H1 (cell line): ENCODE results near the gene ZNF716. TPM values are rescaled to one million over a fixed set of nuclear protein-coding genes. Genes with fewer than 3 reads are reported as not detected.

Experiments used
- CTCF ChIA-PET: fragments of 300-600 bp; sonication (Branson Sonifier 250); formaldehyde crosslinking; loops from one replicate; lab custom pipeline; 2021; ENCODE audit not compliant: partially characterized antibody; lab: Charles Lee
- POLR2A ChIA-PET: fragments of 300-600 bp; sonication (Branson Sonifier 250); formaldehyde crosslinking; loops from one replicate; lab custom pipeline; 2021; ENCODE audit warnings: inconsistent platforms; ENCODE audit not compliant: partially characterized antibody; lab: Charles Lee
- DNase-seq, 2 experiments: peaks; one replicate each; pipeline versions ENCODE4 v3.0.0 to v3.0.0-alpha.2; 2010 to 2022; ENCODE audit warnings: low spot score in 2 of 2, low read depth in 1 of 2, mixed read lengths in 1 of 2
- FAIRE-seq: peaks from 2 replicates; lab custom pipeline; 2011; peaks lifted over from hg19 to GRCh38; lab: Jason Lieb, UNC
- H2AFZ ChIP-seq: 2 replicates; pipeline ENCODE4 v1.8.1; 2012; ENCODE audit warnings: low read length, inconsistent platforms
- H2AK5ac ChIP-seq: 2 replicates; pipeline ENCODE4 v1.6.1; 2013; ENCODE audit warnings: low read depth, low read length
- H2BK120ac ChIP-seq: replicated peaks from 2 replicates; pipeline ENCODE3; 2013; ENCODE audit warnings: low read depth, low read length, inconsistent platforms
- H2BK12ac ChIP-seq: 2 replicates; pipeline ENCODE4 v1.6.1; 2013; ENCODE audit warnings: low read depth, low read length
- H2BK15ac ChIP-seq: 2 replicates; pipeline ENCODE4 v1.6.1; 2013; ENCODE audit warnings: low read length
- H2BK20ac ChIP-seq: 2 replicates; pipeline ENCODE4 v1.6.1; 2013; ENCODE audit warnings: low read length
- H2BK5ac ChIP-seq: 2 replicates; pipeline ENCODE4 v1.6.1; 2013; ENCODE audit warnings: low read depth, low read length
- H3K14ac ChIP-seq: 2 replicates; pipeline ENCODE4 v1.6.1; 2013; ENCODE audit warnings: inconsistent platforms; ENCODE audit not compliant: insufficient read length
- H3K18ac ChIP-seq: 2 replicates; pipeline ENCODE4 v1.6.1; 2013; ENCODE audit warnings: low read length; ENCODE audit errors: extremely low read depth
- H3K23ac ChIP-seq: 2 replicates; pipeline ENCODE4 v1.6.1; 2013; ENCODE audit warnings: inconsistent platforms; ENCODE audit not compliant: insufficient read length
- H3K23me2 ChIP-seq: 2 replicates; pipeline ENCODE4 v1.6.1; 2013; ENCODE audit warnings: low read depth, low read length
- H3K27ac ChIP-seq: 2 replicates; pipeline ENCODE4 v1.6.1; 2011; ENCODE audit warnings: low read depth, low read length, inconsistent platforms
- H3K27me3 ChIP-seq, 4 experiments: replicated peaks in 1 of 4; 1 replicate in 1 of 4; 2 replicates in 3 of 4; pipeline versions ENCODE4 v1.6.1 to v1.8.1; 2011 to 2013; ENCODE audit warnings: low read length in 3 of 4, mild to moderate bottlenecking in 3 of 4, inconsistent platforms in 2 of 4, mixed read lengths in 2 of 4, moderate library complexity in 1 of 4; ENCODE audit not compliant: control insufficient read depth in 3 of 4, insufficient read depth in 3 of 4; ENCODE audit errors: extremely low read depth in 1 of 4
- H3K36me3 ChIP-seq, 4 experiments: 2 replicates each; pipeline versions ENCODE4 v1.6.1 to v1.8.1; 2011 to 2013; ENCODE audit warnings: mild to moderate bottlenecking in 4 of 4, low read length in 3 of 4, moderate library complexity in 2 of 4, control low read depth in 1 of 4, inconsistent platforms in 1 of 4; ENCODE audit not compliant: insufficient read depth in 4 of 4, control insufficient read depth in 2 of 4
- H3K4ac ChIP-seq: replicated peaks from 2 replicates; pipeline ENCODE3; 2013; ENCODE audit warnings: low read length, low read depth, mixed read lengths, inconsistent platforms; ENCODE audit not compliant: insufficient read length
- H3K4me1 ChIP-seq, 4 experiments: replicated peaks in 1 of 4; 1 replicate in 1 of 4; 2 replicates in 3 of 4; pipeline versions ENCODE4 v1.6.1 to v1.8.1; 2011 to 2013; ENCODE audit warnings: low read length in 3 of 4, inconsistent platforms in 2 of 4, mixed read lengths in 1 of 4; ENCODE audit not compliant: insufficient read depth in 4 of 4, control insufficient read depth in 3 of 4
- H3K4me2 ChIP-seq, 2 experiments: 2 replicates each; pipeline versions ENCODE4 v1.6.1 to v1.8.1; 2011 to 2013; ENCODE audit warnings: low read depth in 2 of 2, low read length in 2 of 2, control low read depth in 1 of 2, inconsistent platforms in 1 of 2, mild to moderate bottlenecking in 1 of 2; ENCODE audit not compliant: insufficient read depth in 1 of 2
- H3K4me3 ChIP-seq, 4 experiments: fragments of 200-600, 300-600 bp in 1 of 4; sonication (generic), shearing (Covaris generic), sonication (Bioruptor Twin) in 1 of 4; 2 replicates each; pipeline versions ENCODE4 v1.5.1 to v1.8.1; 2011 to 2016; ENCODE audit warnings: low read length in 4 of 4, low read depth in 3 of 4, control low read depth in 2 of 4, inconsistent platforms in 2 of 4, mild to moderate bottlenecking in 2 of 4, mixed read lengths in 1 of 4, moderate library complexity in 1 of 4; ENCODE audit not compliant: insufficient read depth in 2 of 4; ENCODE audit errors: extremely low read depth in 1 of 4
- H3K56ac ChIP-seq: replicated peaks from 2 replicates; pipeline ENCODE3; 2013; ENCODE audit warnings: low read depth, mild to moderate bottlenecking, mixed read lengths, low read length, inconsistent platforms; ENCODE audit not compliant: insufficient read length
- H3K79me1 ChIP-seq: 2 replicates; pipeline ENCODE4 v1.6.1; 2013; ENCODE audit warnings: low read depth, low read length, control low read depth
- H3K79me2 ChIP-seq, 2 experiments: 2 replicates each; pipeline versions ENCODE4 v1.6.1 to v1.8.1; 2012 to 2013; ENCODE audit warnings: low read length in 2 of 2, mild to moderate bottlenecking in 2 of 2, inconsistent platforms in 1 of 2; ENCODE audit not compliant: insufficient read depth in 2 of 2, control insufficient read depth in 1 of 2
- H3K9ac ChIP-seq, 4 experiments: replicated peaks in 1 of 4; 1 replicate in 1 of 4; 2 replicates in 3 of 4; pipeline versions ENCODE4 v1.6.1 to v1.8.1; 2011 to 2013; ENCODE audit warnings: low read depth in 3 of 4, low read length in 3 of 4, control low read depth in 2 of 4, mild to moderate bottlenecking in 2 of 4, moderate library complexity in 2 of 4, inconsistent platforms in 1 of 4; ENCODE audit errors: extremely low read depth in 1 of 4
- H3K9me3 ChIP-seq, 2 experiments: 2 replicates each; pipeline versions ENCODE4 v1.6.1 to v1.8.1; 2012 to 2013; ENCODE audit warnings: mild to moderate bottlenecking in 2 of 2, moderate library complexity in 2 of 2, control low read depth in 1 of 2, inconsistent platforms in 1 of 2, low read depth in 1 of 2, low read length in 1 of 2, mixed read lengths in 1 of 2; ENCODE audit not compliant: insufficient read depth in 2 of 2
- H4K20me1 ChIP-seq, 2 experiments: replicated peaks in 1 of 2; 2 replicates each; pipeline versions ENCODE3 to v1.8.1; 2011 to 2013; ENCODE audit warnings: inconsistent platforms in 2 of 2, low read length in 2 of 2, mild to moderate bottlenecking in 1 of 2; ENCODE audit not compliant: insufficient read depth in 2 of 2, control insufficient read depth in 1 of 2
- H4K5ac ChIP-seq: 2 replicates; pipeline ENCODE4 v1.6.1; 2013; ENCODE audit warnings: low read length, low read depth, mixed read lengths, inconsistent platforms; ENCODE audit not compliant: insufficient read length
- H4K8ac ChIP-seq: 2 replicates; pipeline ENCODE4 v1.8.0; 2013; ENCODE audit warnings: mild to moderate bottlenecking, moderate library complexity, low read length, inconsistent platforms; ENCODE audit not compliant: insufficient read depth; ENCODE audit errors: extremely low read depth
- H4K91ac ChIP-seq: replicated peaks from 2 replicates; pipeline ENCODE3; 2013; ENCODE audit warnings: low read length, mixed read lengths, inconsistent platforms; ENCODE audit not compliant: insufficient read length
- WGBS, 2 experiments: shearing (Covaris generic) in 1 of 2; methylation state at CpG; one replicate each; pipeline versions ENCODE4 v1.1.6 to v1.1.7; 2013 to 2015; ENCODE audit warnings: low lambda C conversion rate in 2 of 2, mixed read lengths in 2 of 2, inconsistent platforms in 1 of 2, low coverage in 1 of 2, missing lambda C conversion rate in 1 of 2; ENCODE audit not compliant: insufficient replicate concordance in 2 of 2, insufficient coverage in 1 of 2, insufficient read length in 1 of 2; ENCODE audit errors: extremely low coverage in 1 of 2, missing lambda C conversion rate in 1 of 2; 5-methylcytosine and 5-hydroxymethylcytosine counted together
- polyA plus RNA-seq, 7 experiments: library from polyadenylated mRNA; depleted of rRNA in 3 of 7; stranded (reverse) in 5 of 7; unstranded in 2 of 7; fragments of >200 nt in 5 of 7; fragments of 200-250 nt in 2 of 7; gene quantifications; 1 replicate in 5 of 7; 2 replicates in 1 of 7; 4 replicates in 1 of 7; pipeline versions ENCODE4 v1.2.1 to v1.2.3, GENCODE V29; 2011 to 2013; ENCODE audit warnings: missing spikeins in 2 of 7, mixed read lengths in 2 of 7
- total RNA-seq: library from RNA; stranded (reverse); fragmentation: NEBNext Ultra II Directional; extraction: Animal tissue kit (Norgen Biotek cat#: 25700); gene quantifications from 2 replicates; pipeline ENCODE4 v1.2.1, GENCODE V29; 2021

The ZNF716 gene
- total and polyA plus RNA-seq, 2 of the 8 experiments (the other 6 are each of a cell fraction or from before 2014, with no cell fraction given) = not detected

GRCh38 chr7:57424515-57425238, 25.3 kb upstream of the ZNF716 start:
- no peak overlapping the region for H3K56ac ChIP-seq
- H3K79me2 ChIP-seq = no peaks in the 10 kb centered on the region
- no peaks in the 10 kb centered on the region for H4K20me1 ChIP-seq
- H4K8ac ChIP-seq = no peak overlapping the region
- H3K23me2 ChIP-seq = no peaks in the 10 kb centered on the region
- peaks cover 0 to 11% (median 0%) of the 10 kb centered on the region in 4 experiments; a peak in 1 of 8 replicates for H3K36me3 ChIP-seq
- no peak overlapping the region for H2BK12ac ChIP-seq
- no peak overlapping the region for H2BK120ac ChIP-seq
- FAIRE-seq = no peak
- H4K91ac ChIP-seq = no peak overlapping the region
- no peaks in the 10 kb centered on the region for H3K79me1 ChIP-seq
- H3K4ac ChIP-seq = no peak overlapping the region
- H2BK5ac ChIP-seq = no peak overlapping the region
- peaks cover 53 to 64% of the 10 kb centered on the region in 2 experiments for H3K9me3 ChIP-seq
- H3K4me1 ChIP-seq = no peaks in the 10 kb centered on the region
- no peak overlapping the region for H3K14ac ChIP-seq
- H2BK15ac ChIP-seq = no peak overlapping the region
- ChIA-PET POLR2A (no interaction called here), CTCF (no interaction called here)
- H3K18ac ChIP-seq = no peak overlapping the region
- no peak overlapping the region for H2BK20ac ChIP-seq
- H3K4me2 ChIP-seq = no peak overlapping the region
- no peak overlapping the region for H3K27ac ChIP-seq
- no peak overlapping the region for H2AK5ac ChIP-seq
- 94% methylated on average over 30 of the region's 89 CpGs; no CpG with 5 or more reads in 1 of the 2 experiments for WGBS, 2 experiments
- no peak overlapping the region for H2AFZ ChIP-seq
- DNase-seq = no peak
- H3K23ac ChIP-seq = no peak overlapping the region
- no peaks in the 10 kb centered on the region for H3K27me3 ChIP-seq
- H4K5ac ChIP-seq = no peak overlapping the region
- H3K9ac ChIP-seq = no peak overlapping the region
- no peak overlapping the region for H3K4me3 ChIP-seq
